GM23338 (cell line): Measurements from ENCODE around the gene SPATC1L. TPM values are rescaled to one million over a fixed set of nuclear protein-coding genes. Genes with fewer than 3 reads are reported as not detected.

Source experiments
- ATAC-seq: fragments of 200-7000 bp; cut with Tn5 transposase; 3 replicates; pipeline ENCODE4 v1.9.1; 2020
- DNase-seq: peaks from one replicate; pipeline ENCODE4 v3.0.0-alpha.2; 2015; ENCODE audit warnings: low spot score
- H2AFZ ChIP-seq: fragments of 200-600 bp; sonication (generic); 2 replicates; pipeline ENCODE4 v1.8.0; 2016; ENCODE audit warnings: antibody characterized with exemption, mild to moderate bottlenecking, moderate library complexity
- H3F3A ChIP-seq: fragments of 200-600 bp; sonication (generic); replicated peaks from 2 replicates; pipeline ENCODE4 v1.8.0; 2017; ENCODE audit warnings: antibody characterized with exemption, mixed run types, low read depth
- H3K27ac ChIP-seq: fragments of 200-600 bp; sonication (generic); 2 replicates; pipeline ENCODE4 v1.6.1; 2016; ENCODE audit warnings: low read depth
- H3K27me3 ChIP-seq: fragments of 200-600 bp; sonication (generic); 2 replicates; pipeline ENCODE4 v1.8.0; 2016; ENCODE audit warnings: mild to moderate bottlenecking, mixed run types, moderate library complexity; ENCODE audit not compliant: insufficient read depth
- H3K36me3 ChIP-seq: fragments of 200-600 bp; sonication (generic); 2 replicates; pipeline ENCODE4 v1.8.0; 2016; ENCODE audit warnings: mild to moderate bottlenecking; ENCODE audit not compliant: insufficient read depth
- H3K4me1 ChIP-seq: fragments of 200-600 bp; sonication (generic); 2 replicates; pipeline ENCODE4 v1.8.0; 2016; ENCODE audit warnings: mild to moderate bottlenecking, moderate library complexity; ENCODE audit not compliant: insufficient read depth
- H3K4me2 ChIP-seq: fragments of 200-600 bp; sonication (generic); 2 replicates; pipeline ENCODE4 v1.7.1; 2017; ENCODE audit warnings: mixed run types
- H3K4me3 ChIP-seq: fragments of 200-600 bp; sonication (generic); 2 replicates; pipeline ENCODE4 v1.6.1; 2016; ENCODE audit warnings: mixed run types
- H3K79me2 ChIP-seq: fragments of 200-600 bp; sonication (generic); replicated peaks from 2 replicates; pipeline ENCODE4 v1.8.0; 2017; ENCODE audit warnings: mild to moderate bottlenecking; ENCODE audit not compliant: insufficient read depth
- H3K9me2 ChIP-seq: fragments of 200-600 bp; sonication (generic); 2 replicates; pipeline ENCODE4 v1.8.0; 2017; ENCODE audit not compliant: insufficient read depth
- H4K20me1 ChIP-seq: fragments of 200-600 bp; sonication (generic); replicated peaks from 2 replicates; pipeline ENCODE4 v1.8.0; 2017; ENCODE audit warnings: mild to moderate bottlenecking; ENCODE audit not compliant: insufficient read depth
- H3K27ac Mint-ChIP-seq: 2 replicates; pipeline ENCODE4 v1.8.0; 2020; ENCODE audit warnings: inconsistent platforms, mild to moderate bottlenecking, moderate library complexity, mixed read lengths
- H3K27me3 Mint-ChIP-seq: 3 replicates; pipeline ENCODE4 v1.8.0; 2022; ENCODE audit warnings: low read depth, mild to moderate bottlenecking, moderate library complexity, mixed read lengths, inconsistent platforms; ENCODE audit not compliant: insufficient read depth, poor library complexity
- H3K36me3 Mint-ChIP-seq: 3 replicates; pipeline ENCODE4 v1.8.0; 2021; ENCODE audit warnings: low read depth, mild to moderate bottlenecking, inconsistent platforms, moderate library complexity, mixed read lengths
- H3K4me1 Mint-ChIP-seq: 3 replicates; pipeline ENCODE4 v1.8.0; 2020; ENCODE audit warnings: mild to moderate bottlenecking, inconsistent platforms, mixed read lengths
- H3K4me3 Mint-ChIP-seq: 3 replicates; pipeline ENCODE4 v1.8.0; 2021; ENCODE audit warnings: moderate library complexity, mild to moderate bottlenecking, inconsistent platforms, mixed read lengths
- H3K9me3 Mint-ChIP-seq: 3 replicates; pipeline ENCODE4 v1.8.0; 2020; ENCODE audit warnings: moderate library complexity, mild to moderate bottlenecking, inconsistent platforms, mixed read lengths
- CREB1 ChIP-seq: fragments of 250-450 bp; sonication (Bioruptor Pico); IDR thresholded peaks from 2 replicates; pipeline ENCODE4 v1.5.0; 2020; ENCODE audit warnings: low read depth, mild to moderate bottlenecking, moderate library complexity
- CTCF ChIP-seq, 2 experiments: fragments of 200-600 bp in 1 of 2; sonication (generic) in 1 of 2; conservative IDR thresholded peaks; 2 replicates each; pipeline versions ENCODE4 v1.5.1 to v1.6.1; 2016 to 2017; ENCODE audit warnings: antibody characterized with exemption in 2 of 2, low read depth in 2 of 2, mild to moderate bottlenecking in 2 of 2, moderate library complexity in 1 of 2
- ETS1 ChIP-seq: IDR thresholded peaks from 2 replicates; pipeline ENCODE4 v1.6.1; 2016; ENCODE audit warnings: antibody characterized with exemption
- EZH2 ChIP-seq: fragments of 200-600 bp; sonication (generic); IDR thresholded peaks from one replicate; pipeline ENCODE4 v1.8.0; 2017; ENCODE audit warnings: antibody characterized with exemption, mild to moderate bottlenecking, low read depth; ENCODE audit not compliant: unreplicated experiment
- EZH2phosphoT487 ChIP-seq: fragments of 200-600 bp; sonication (generic); IDR thresholded peaks from one replicate; pipeline ENCODE4 v1.8.1; 2018; ENCODE audit warnings: antibody characterized with exemption; ENCODE audit not compliant: unreplicated experiment
- JUNB ChIP-seq: IDR thresholded peaks from one replicate; pipeline ENCODE4 v1.6.1; 2016; ENCODE audit warnings: antibody characterized with exemption; ENCODE audit not compliant: unreplicated experiment
- NANOG ChIP-seq: IDR thresholded peaks from 2 replicates; pipeline ENCODE4 v1.6.1; 2016; ENCODE audit warnings: antibody characterized with exemption, borderline replicate concordance
- POLR2AphosphoS5 ChIP-seq: IDR thresholded peaks from 2 replicates; pipeline ENCODE4 v1.6.1; 2016; ENCODE audit warnings: antibody characterized with exemption, low read depth
- REST ChIP-seq: IDR thresholded peaks from one replicate; pipeline ENCODE4 v1.6.1; 2018; ENCODE audit warnings: antibody characterized with exemption; ENCODE audit not compliant: unreplicated experiment
- STAT1 ChIP-seq: IDR thresholded peaks from one replicate; pipeline ENCODE4 v1.6.1; 2016; ENCODE audit warnings: antibody characterized with exemption; ENCODE audit not compliant: unreplicated experiment
- ZNF114 ChIP-seq: fragments of 250-450 bp; sonication (Bioruptor Pico); IDR thresholded peaks from 2 replicates; pipeline ENCODE4 v1.5.0; 2020; ENCODE audit warnings: mild to moderate bottlenecking, moderate library complexity
- ZNF331 ChIP-seq: fragments of 250-450 bp; sonication (Bioruptor Pico); IDR thresholded peaks from 2 replicates; pipeline ENCODE4 v1.5.0; 2020; ENCODE audit warnings: low read depth, mild to moderate bottlenecking, moderate library complexity
- ZNF462 ChIP-seq: fragments of 250-450 bp; sonication (Bioruptor Pico); IDR thresholded peaks from 2 replicates; pipeline ENCODE4 v1.5.0; 2020; ENCODE audit warnings: mild to moderate bottlenecking, moderate library complexity
- polyA plus RNA-seq: library from polyadenylated mRNA; unstranded; fragments of >200 nt; fragmentation: Nextera tagmentation; extraction: Ambion mirVana; gene quantifications from 2 replicates; pipeline ENCODE4 v1.2.1, GENCODE V29; 2016
- total RNA-seq: library from RNA; depleted of rRNA; stranded (reverse); fragments of >200 nt; shearing (Covaris generic); gene quantifications from 2 replicates; pipeline ENCODE4 v1.2.3, GENCODE V29; 2014

Gene SPATC1L
- total and polyA plus RNA-seq, 2 experiments from 2014 or later: 37.6 to 70.2 TPM

- H3K79me2 ChIP-seq: no peaks in the 10 kb centered on the region
- ATAC-seq: no peak
- Mint-ChIP-seq H3K4me1 (peaks cover 3% of the 10 kb centered on the region; the same call in 1 of the 3 replicates), H3K4me3 (no peak overlapping the region), H3K9me3 (no peaks in the 10 kb centered on the region), H3K27ac (no peak overlapping the region), H3K36me3 (peaks cover 3% of the 10 kb centered on the region; the same call in 2 of the 3 replicates), H3K27me3 (peaks cover 2% of the 10 kb centered on the region)
- TF ChIP-seq CREB1 (CRISPR knock-in tag) (no peak), STAT1 (no peak), CTCF (conservative IDR thresholded peaks at IDR 0.05; ENCODE audit: low read depth in 2 of 2) (no peak), ETS1 (no peak), ZNF462 (CRISPR knock-in tag) (no peak), ZNF331 (no peak), POLR2AphosphoS5 (no peak), ZNF114 (CRISPR knock-in tag) (no peak), EZH2phosphoT487 (no peak), EZH2 (no peak), JUNB (no peak), REST (no peak), NANOG (no peak)
- no peaks in the 10 kb centered on the region for H3K36me3 ChIP-seq
- no peak overlapping the region for H3K27ac ChIP-seq
- no peaks in the 10 kb centered on the region for H3F3A ChIP-seq
- H3K9me2 ChIP-seq: no peaks in the 10 kb centered on the region
- no peaks in the 10 kb centered on the region for H3K27me3 ChIP-seq
- no peaks in the 10 kb centered on the region for H4K20me1 ChIP-seq
- no peaks in the 10 kb centered on the region for H3K4me1 ChIP-seq
- no peak for DNase-seq
- no peak overlapping the region for H2AFZ ChIP-seq
- H3K4me2 ChIP-seq: no peak overlapping the region
- no peak overlapping the region for H3K4me3 ChIP-seq
Measured at GRCh38 chr21:46136739-46137349, 47.4 kb downstream of the SPATC1L start.
